Measurements from ENCODE around the gene TRAPPC2L. TPM values are rescaled to one million over a fixed set of nuclear protein-coding genes. Genes with fewer than 3 reads are reported as not detected.

Gene TRAPPC2L
- total RNA-seq, 1 donor from 2014 or later: 39.9 TPM

DNA sequence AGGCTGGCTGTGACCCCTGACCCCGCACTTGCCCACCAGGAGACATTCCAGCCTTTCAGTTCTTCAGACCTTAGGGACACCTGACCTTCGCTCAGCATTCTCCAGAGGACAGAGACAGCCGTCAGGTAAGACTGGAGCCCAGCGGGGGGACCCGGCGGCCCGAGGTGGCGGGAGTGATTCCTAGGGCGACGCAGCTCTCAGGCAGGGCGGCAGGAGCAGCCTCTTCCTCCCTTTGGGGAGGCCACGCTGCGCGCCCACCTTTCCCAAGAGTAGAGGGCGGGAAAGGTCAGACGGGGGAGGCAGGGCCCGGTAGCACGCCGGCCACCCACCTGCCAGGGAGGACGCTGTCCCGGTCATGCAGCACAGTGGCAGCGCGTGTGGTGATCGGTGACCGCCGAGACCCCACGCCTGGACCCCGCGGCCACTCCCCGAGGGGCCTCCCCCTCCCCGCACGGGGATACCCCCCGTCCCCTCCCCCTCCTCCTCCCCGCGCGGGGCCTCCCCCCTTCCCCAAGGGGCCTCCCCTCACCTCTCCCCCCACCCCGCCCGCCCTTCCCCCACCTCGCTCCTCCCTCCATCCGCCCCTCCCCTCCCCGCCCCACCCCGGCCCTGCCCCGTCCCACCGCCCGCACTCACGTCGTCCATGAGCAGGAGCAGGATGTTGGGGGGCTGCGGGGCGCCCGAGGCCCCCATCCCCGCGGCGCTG is 652 bp upstream of the TRAPPC2L start:
- no peak for DNase-seq (ENCODE audit: low spot score)

DNA sequence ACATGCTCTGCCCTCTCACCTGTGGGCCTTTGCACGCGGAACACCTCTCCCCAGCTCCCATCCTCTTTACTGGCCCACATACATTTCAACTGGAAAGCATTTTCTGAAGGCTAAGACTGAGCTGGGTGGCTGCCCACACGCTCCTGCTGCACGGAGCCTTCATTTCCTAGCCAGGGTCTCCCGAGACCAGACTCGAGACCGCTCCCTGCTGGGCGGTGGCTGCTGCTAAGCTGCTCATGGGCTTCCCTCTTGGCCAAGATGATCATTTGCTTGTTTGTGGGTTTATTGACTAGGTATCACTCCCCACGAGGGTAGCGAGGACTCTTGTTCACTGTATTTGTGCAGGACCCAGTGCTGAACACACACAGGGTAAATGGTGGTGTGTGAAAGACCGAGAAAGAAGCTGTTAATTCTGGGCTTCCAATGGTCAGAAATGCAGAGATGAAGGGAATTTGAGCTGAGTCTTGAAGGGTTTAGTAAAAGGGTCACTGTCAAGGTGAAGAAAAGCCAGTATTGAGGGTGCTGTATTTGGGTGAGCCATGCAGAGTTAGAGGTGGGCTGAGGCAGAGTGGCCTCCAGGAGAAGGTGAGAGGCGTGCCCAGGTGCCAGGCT is 907 bp downstream of the TRAPPC2L start:
- no peak for DNase-seq (ENCODE audit: low spot score)

DNA sequence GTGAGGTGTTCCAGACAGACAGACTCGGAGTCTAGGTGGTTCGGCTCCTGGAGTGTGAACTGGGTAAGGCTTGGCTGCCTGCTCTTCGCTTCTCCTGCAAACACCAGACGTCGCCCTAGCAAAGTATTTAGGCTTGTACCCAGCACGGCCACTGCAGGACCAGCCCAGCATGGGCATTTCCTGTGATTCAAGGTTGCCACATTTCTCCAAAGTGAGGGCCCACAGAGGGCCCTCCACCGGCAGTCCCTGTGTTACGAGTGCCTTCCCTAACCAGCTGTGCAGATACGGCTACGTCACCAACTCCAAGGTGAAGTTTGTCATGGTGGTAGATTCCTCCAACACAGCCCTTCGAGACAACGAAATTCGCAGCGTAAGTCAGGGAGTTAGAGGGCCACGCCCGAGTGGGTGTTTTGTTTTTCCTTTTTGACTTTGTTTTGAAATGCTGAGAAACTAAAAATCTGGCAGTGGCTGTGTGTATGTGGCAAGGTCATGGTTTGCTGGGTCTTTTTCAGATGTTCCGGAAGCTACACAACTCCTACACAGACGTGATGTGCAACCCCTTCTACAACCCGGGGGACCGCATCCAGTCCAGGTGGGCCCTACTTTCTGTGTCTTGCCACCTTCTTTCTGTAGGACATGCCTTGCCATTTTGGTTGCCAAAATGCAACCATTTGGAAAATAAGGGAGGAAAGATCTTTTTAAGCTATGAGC is 2.6 kb downstream of the TRAPPC2L start:
- DNase-seq (ENCODE audit: low spot score): no peak

DNA sequence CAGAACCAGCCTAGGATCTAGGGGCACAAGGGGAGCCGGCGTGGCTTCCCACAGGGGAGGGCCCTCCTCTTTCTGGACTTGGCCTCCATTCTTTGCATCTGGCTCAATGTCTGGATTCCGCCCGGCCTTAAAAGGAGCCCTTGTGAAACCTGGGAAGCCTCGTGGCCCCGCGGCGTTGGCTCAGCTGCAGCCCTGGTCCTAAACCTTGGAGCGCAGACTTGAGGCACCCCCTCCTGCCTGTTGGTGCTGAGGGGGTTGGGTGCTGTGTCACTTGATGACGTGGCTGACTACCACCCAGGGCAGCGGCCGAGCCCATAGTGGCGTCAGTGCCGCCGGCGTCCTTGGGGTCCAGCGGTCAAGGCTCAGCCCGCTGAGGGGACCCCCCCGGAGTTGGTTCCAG is 4.4 kb downstream of the TRAPPC2L start:
- DNase-seq (ENCODE audit: low spot score): no peak

DNA sequence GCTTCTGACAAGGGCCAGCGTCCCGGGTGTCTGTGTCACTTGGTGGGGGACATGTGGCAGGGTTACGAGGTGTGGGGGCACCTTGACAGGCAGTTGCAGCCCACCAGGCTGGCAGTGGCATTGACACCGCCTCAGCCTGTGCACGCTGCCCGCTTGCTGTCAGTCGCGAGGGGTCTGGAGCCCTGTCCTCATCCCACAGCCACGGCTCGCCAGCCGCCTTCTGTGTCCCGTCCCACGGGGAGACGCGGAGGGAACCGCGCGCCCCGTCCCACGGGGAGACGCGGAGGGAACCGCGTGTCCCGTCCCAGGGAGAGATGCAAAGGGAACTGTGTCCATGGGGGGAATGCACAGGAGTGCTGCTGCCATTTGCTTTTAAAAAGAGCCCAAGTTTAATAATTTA is 6.0 kb downstream of the TRAPPC2L start:
- no peak for DNase-seq (ENCODE audit: low spot score)

DNA sequence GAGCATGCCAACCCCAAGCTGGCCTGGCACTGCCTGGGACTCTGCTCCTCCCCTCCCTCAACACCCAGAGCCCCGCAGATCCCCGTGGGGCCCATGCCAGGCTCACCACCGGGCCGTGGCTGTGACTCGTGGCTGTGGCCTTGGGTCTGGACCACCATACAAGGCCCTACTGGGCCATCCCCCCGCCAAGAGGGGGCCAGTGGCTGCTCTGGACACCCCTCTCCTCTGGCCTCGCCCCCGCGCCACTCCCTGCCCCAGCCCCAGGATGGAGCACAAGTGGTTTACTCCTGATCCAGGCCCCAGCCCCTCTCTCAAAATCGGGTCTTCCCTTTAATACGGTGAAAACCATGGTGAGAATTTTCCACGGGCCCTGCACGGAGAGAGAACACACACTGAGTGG is 6.5 kb downstream of the TRAPPC2L start:
- DNase-seq (ENCODE audit: low spot score): no peak

DNA sequence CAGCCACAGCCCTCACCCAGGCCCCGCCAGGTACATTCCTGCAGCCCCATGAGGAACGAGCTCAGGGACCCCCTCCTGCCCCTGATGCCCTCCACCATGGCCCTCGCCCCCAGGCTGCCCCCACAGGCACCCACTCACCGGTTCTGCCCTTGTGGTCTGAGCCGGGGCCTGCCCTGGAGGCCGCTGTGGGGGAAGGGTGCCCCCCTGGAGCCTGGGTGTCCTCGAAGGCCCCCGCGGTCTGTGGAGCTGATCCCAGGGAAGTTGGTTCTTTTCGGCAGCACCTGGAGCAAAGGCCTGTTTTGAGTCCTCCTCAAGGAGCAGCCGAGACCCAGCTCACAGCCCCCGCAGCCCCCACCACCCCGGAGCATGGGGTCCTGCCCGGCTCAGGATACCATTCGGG is 7.2 kb downstream of the TRAPPC2L start:
- DNase-seq (ENCODE audit: low spot score): no peak

DNA sequence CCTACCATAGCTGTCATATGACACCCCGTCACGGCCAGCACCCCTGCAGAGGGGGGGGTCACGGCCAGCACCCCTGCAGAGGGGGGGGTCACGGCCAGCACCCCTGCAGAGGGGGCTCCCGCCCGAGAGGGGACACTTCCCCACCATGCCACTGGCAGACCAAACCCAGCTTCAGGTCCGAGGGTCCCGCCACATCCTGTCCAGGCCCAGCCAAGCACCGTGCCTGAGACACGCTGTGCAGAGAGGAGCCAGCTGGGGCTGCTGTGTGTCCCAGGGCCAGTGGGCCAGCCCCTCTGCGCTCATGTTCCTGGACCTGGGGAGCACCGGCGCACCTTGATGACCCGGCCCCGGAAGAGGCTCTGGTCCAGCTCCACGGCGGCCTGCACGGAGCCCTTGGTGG is 7.6 kb downstream of the TRAPPC2L start:
- no peak for DNase-seq (ENCODE audit: low spot score)

DNA sequence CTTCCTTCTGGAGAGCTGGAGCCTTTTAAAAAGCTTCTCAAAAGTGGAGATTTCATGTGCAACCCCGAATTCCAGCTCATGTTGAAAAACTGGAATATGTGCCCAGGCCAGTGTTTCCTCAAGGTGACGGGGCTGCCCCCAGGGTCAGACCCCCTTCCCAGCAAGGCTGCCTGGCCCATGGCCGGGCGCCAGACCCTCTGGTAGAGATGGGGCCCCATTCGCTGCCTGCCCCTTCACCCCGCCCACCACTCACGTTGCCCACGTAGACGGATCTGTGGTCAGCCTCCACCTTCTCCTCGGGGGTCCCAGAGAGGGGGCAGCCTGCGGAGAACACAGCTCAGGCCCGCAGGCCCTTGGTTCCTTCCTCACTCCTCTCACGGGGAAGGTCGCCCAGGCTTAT is 8.4 kb downstream of the TRAPPC2L start:
- no peak for DNase-seq (ENCODE audit: low spot score)

DNA sequence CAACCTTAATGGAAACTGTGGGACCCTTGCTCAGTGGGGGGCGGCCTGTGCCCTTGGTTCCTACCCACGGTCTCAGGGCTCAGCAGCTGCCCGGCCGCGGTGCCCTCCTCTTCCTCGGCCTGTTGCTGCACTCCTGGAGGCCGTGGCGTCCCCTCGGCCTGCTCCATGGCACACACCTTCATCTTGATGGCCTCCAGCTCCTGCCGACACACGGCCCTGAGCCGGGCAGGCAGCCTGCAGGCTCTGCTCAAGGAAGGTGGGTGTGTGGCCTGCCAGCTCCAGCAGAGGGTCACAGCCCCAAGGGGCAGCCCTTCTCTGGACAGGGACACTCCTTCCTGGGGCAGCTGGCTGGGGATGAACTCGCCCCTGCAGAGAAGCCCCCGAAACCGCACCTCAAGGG is 8.8 kb downstream of the TRAPPC2L start:
- no peak for DNase-seq (ENCODE audit: low spot score)

DNA sequence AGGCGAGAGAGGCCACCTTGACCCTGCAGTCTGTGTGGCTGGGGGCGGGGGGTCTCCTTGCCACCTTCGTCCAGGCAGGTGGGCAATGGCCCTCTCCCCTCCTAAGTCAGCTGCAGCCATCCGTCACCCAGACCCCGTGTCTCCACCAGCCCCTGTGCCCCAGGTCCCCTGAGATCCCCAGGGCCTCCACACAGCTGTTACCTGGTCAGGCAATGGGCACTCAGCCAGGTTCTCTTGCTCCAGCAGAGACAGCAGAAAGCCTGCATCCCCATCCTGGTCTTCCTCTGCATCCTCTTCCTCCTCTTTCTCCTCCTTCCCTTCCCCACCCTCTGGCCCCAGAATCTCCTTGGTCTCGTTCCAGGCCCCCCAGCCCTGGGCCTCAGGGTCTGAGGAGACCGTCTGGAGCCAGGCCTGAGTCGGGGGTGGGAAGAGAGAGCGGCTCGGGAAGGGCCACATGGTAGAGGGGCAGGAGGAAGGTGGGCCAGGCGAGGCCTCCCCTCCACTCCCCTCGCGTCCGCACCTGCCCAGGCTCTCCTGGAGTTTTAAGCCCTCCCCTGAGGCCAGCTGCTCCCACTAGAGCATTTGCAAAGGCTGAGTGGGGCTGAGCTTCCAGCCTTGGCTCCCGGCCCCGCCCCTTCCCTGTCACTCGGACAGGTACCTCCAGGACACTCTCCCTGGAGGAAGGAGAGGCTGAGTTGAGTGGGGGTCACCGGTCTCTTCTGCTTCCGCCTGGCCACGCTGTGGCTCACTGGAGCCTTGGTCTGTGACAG is 9.4 kb downstream of the TRAPPC2L start, which contains the start of gene PABPN1L:
PABPN1L (minus strand) TSS at position 510 of the 770 bp plus-strand sequence; CDS start at position 456, 54 bp downstream.
- no peak for DNase-seq (ENCODE audit: low spot score)

DNA sequence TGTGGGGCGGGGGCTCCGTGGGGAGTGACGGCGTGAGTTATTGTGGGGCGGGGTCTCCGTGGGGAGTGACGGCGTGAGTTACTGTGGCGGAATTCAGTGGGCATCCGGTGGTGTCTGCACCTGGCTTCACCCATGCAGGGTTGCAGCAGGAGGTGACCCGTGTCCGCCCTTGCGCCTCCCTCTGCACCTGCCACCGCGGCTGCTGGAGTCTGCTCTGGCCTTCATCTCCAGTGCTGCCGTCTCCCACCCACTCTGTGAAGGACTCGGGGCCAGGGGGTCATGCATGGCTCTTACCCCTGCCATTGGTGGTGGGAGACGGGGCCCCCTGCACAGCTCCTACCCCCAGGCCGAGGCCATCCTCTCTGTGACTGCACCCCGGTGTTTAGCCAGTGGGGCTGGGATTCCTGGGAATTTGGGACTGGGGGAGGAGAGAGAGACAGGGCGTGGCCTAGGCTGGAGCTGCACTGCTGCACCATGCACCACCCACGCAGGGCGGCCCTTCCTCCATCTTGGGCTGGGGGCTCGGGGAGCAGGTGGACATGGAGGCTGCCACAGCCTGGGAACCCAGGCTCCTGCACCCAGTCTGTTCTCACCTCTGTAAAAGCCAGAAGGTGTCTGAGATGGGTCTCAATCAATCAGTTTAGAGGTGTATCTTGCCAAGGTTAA is 10.8 kb downstream of the TRAPPC2L start:
- DNase-seq (ENCODE audit: low spot score): no peak

DNA sequence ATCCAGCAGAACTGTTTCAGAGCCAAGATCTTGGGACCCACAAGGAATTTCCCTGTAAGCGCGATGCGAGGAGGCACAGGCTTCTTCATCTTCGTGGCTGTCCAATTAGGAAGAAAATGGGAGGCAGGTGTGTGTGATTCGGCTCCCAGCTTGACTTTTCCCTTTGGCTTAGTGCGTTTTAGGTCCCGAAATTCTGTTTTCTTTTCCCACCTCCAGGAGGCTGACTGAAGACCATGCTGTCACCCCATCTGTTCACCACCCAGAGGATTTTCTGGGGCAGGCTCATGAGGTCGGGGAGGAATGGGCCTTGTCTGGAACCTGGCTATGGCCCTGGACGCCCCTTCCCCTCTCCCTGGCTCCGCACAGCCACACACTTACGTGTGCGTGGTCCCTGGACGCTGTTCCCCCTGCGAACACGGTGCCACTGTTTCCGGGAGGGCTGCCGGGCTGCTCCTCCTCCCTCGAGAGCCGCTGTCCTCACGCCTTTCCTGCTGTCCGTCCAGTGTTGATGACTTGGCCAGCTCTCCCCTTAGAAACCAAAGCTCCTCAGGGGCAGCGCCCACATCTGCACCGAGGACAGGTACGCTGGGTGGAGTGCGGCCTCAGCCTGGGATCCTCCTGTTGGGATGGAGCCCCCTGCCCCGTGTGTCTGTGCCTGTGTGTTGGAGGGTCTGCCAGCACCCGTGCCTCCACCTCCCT is 12.2 kb downstream of the TRAPPC2L start:
- DNase-seq (ENCODE audit: low spot score): no peak

DNA sequence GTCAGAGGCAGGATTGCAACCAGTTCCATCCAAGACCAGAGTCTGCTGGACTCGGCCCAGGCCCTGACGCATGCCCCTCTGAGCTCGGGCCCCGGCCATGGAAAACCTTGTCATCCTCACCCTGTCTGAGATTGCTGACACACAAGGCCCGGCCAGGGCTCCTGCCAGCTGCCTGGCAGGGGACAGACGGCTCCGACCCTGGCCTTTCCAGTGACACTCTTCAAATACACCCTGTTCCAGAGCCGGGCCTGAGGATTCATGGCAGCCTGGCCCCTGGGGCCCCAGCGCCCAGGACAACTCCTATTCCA is 12.7 kb downstream of the TRAPPC2L start:
- DNase-seq (ENCODE audit: low spot score): no peak

DNA sequence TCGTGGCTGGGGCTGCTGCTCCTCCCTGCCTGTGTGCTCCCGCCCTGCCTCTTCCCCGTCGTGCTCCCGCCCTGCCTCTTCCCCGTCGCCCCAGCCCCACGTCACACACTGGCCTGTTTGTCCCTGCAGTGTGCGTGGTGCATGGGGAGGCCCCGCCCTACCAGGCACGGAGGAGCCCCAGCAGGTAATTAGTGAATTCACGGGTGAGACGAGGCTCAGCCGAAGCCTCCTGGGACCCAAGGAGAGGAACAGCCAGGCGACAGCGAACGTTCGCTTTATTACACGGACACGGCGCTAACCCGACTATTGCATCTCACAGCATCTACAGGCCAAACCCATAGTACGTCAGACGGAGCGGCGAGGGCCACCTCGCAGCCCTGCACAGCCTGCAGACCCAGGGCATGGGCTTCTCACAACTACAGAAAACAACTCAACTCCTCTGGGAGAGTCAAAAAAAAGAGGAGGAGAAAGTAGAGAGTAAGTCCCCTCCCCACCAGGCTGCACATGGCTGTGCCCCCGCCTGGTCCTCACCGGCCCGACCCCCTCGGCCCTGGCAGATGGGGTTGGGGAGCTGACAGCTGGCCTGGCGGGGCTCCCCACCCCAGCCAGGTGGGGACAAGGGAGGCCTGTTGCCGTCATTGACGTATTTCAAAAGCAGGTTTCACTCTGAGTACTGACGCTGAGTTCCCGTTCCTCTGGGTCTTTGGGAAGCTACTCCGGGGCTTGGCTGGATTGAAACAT is 13.9 kb downstream of the TRAPPC2L start:
- no peak for DNase-seq (ENCODE audit: low spot score)

DNA sequence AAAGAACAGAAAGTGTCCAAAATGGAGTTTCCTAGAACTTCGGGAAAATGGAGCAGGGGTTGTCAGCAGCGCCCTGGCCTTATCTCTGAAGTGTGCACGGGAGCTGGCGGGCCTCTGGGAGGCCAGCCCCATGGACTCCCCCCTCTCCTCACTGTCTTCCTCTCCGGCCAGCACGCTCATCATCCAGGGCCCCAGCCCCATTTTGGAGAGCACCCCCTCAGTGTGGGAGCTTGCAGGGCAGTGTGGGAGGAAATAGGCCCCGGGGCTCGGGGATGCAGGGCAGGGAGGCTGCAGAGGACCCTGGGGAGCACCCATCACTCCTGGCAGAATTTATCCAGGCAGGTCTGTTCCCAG is 14.4 kb downstream of the TRAPPC2L start:
- no peak for DNase-seq (ENCODE audit: low spot score)

DNA sequence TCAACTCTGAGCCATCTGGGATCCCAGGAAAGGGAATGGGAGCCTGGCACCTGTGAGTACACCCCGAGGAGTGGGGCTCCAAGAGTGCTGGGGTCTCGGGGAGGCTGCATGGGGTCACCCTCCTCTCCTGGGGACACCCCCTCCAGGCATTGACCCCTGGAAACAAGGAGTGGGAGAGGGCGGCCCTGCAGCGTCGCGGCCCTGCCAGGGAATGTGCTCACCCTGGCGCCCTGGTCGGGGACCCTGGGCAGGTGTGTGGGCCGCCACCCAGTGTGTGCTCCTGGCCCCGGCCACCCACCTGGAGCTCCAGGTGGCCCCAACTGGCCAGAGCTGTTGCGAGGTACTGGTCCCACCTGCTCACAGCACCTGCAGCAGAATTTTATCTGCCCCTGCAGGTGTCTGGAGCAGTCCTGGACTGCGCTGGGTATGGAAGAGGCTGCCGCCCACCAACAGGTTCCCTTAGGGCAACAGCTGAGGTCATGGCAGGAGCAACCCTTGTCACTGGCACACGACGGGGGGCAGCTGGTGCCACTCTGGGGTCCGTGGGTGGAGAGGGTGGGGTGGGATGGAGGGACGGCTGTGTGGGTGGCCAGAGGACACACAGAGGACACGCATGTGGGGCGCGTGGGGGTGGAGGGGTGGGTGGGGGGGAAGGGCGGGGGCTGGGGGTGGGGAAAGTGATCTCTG is 14.9 kb downstream of the TRAPPC2L start:
- DNase-seq (ENCODE audit: low spot score): no peak

DNA sequence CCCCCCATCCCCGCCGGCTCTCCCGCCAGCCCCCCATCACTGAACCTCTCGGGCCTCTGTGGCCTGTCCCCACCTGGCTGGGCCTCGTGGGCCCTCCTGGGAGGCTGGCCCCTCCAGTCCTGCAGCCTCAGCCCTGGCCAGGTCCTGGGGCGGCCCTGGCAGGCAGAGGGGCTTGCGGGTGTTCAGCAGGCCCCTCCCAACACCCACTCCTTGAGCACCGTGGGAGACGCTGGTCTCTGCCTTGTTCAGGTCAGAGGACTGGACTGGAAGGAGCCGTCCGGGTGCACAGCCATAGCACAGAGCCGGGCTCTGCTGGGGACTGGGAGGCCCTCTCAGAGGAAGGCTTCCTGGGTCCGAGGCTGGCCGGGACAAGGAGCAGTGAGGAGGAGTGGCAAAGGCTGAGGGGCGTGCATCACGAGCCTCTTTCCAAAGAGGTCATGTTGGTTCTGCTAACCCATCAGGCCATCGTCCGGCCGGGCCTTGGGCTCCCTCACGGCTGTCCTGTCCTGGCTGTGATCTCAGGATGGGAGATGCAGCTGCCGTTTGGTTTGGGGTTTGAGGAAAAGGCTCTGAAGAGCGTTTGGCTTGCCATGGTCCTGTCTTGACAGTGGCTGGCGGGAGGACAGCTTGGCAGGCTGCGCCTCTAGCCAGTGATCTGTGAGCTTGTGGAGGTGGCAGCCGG is 15.9 kb downstream of the TRAPPC2L start:
- DNase-seq (ENCODE audit: low spot score): no peak

Data from mesenteric fat pad (tissue), 1 donor.